Upper lobe of left lung (tissue), 6 donors: ENCODE measurements around the gene MAP4K2. TPM values are rescaled to one million over a fixed set of nuclear protein-coding genes. Genes with fewer than 3 reads are reported as not detected.
A peak's percentile ranks its signal among the peaks of the same experiment; 100 is the strongest.

Experiments
- ATAC-seq, 2 donors: fragments of 200-7000 bp; cut with Tn5 transposase; one replicate each; pipeline ENCODE4 v1.9.1; 2022; ENCODE audit warnings: mild to moderate bottlenecking in 2 of 2, moderate library complexity in 2 of 2; ENCODE audit not compliant: low FRiP score in 2 of 2
- DNase-seq, 2 donors: peaks; one replicate each; pipeline ENCODE4 v3.0.0-alpha.2; 2019 to 2020
- H3K27ac ChIP-seq, 4 donors: fragments of 200-600 bp; sonication (generic); one replicate each; pipeline ENCODE4 v1.5.1; 2016 to 2019
- H3K27me3 ChIP-seq, 4 donors: fragments of 200-600 bp; sonication (generic); one replicate each; pipeline ENCODE4 v1.5.1; 2017 to 2019
- H3K36me3 ChIP-seq, 4 donors: fragments of 200-600 bp; sonication (generic); one replicate each; pipeline ENCODE4 v1.5.1; 2016 to 2019
- H3K4me1 ChIP-seq, 4 donors: fragments of 200-600 bp; sonication (generic); one replicate each; pipeline ENCODE4 v1.5.1; 2018 to 2019
- H3K4me3 ChIP-seq, 4 donors: fragments of 200-600 bp; sonication (generic); one replicate each; pipeline ENCODE4 v1.5.1; 2017 to 2019; ENCODE audit warnings: mild to moderate bottlenecking in 2 of 4, moderate library complexity in 1 of 4
- H3K9me3 ChIP-seq, 4 donors: fragments of 200-600 bp; sonication (generic); one replicate each; pipeline ENCODE4 v1.5.1; 2018 to 2019
- EP300 ChIP-seq, 4 donors: sonication (generic); formaldehyde crosslinking; IDR thresholded peaks; one replicate each; pipeline ENCODE4 v1.5.1; 2017; ENCODE audit warnings: antibody characterized with exemption in 4 of 4, control low read depth in 2 of 4
- POLR2A ChIP-seq, 4 donors: fragments of 450-650 bp; IDR thresholded peaks; one replicate each; pipeline ENCODE4 v1.5.1; 2016 to 2017; ENCODE audit warnings: antibody characterized with exemption in 4 of 4, mild to moderate bottlenecking in 2 of 4
- POLR2AphosphoS5 ChIP-seq, 2 donors: sonication (generic); formaldehyde crosslinking; IDR thresholded peaks; one replicate each; pipeline ENCODE4 v1.5.1; 2017; ENCODE audit warnings: antibody characterized with exemption in 2 of 2
- WGBS, 2 donors: methylation state at CpG; one replicate each; pipeline ENCODE4 v1.1.5; 2017 to 2018; 5-methylcytosine and 5-hydroxymethylcytosine counted together
- total RNA-seq, 6 donors: library from RNA; depleted of rRNA in 4 of 6; stranded (reverse); fragments of >200 nt in 4 of 6; gene quantifications; one replicate each; pipeline versions ENCODE4 v1.1.0 to v1.2.1, GENCODE V29; 2016 to 2021
- TF ChIP-seq, protein P1 (sequence below), 6 experiments: fragments of 450-650 bp in 4 of 6; fragments of 200-600 bp in 2 of 6; sonication (generic) in 2 of 6; IDR thresholded peaks; one replicate each; pipeline ENCODE4 v1.5.1; 2016 to 2019; ENCODE audit warnings: antibody characterized with exemption in 6 of 6
- donor health status: DM: no; HTN: no; CAD: no; lungs with moderate emphysema.
- donor health status: DM: no; HTN: yes; CAD: no; lungs with severe emphysema.

Gene MAP4K2
- total RNA-seq, result 10 to 100 TPM; 19.0 to 84.7 (median 29.2) TPM

DNA sequence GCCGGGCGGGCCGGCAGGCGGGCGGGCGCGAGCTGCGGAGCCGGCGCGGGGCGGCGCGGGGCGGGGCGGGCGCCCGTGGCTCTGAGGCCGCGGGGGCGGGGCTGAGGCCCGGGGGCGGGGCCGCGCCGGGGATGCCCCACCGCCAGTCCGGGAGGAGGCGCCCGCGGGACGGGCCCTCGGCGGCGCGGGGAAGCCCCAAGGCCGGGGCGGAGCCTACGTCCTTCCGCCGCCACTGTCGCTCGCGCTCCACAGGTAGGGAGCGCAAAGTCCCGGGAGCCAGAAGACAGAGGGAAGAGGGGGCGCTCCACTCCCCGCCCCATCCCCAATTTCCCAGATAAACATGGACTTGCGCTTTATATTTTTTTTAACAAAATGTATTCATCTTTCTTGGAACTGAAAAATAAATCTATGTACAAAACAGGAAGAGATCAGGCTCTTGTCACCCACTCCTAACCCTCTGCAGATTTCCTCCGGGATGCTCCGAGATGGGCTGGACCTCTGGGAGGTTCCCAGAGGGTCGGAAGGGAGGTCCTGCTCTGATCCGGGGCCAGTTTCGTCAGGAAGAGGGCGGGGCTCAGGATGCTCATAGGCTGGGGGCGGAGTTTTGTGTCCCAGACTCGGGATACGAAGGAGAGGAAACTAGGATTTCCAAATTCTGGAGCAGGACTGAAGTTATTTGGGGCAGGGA lies at the start of gene MAP4K2:
MAP4K2 (minus strand) TSS at position 57 of the 688 bp plus-strand sequence. CDS start 65 bp downstream, outside the sequence.
- DNase-seq (peak; percentile 93 to 98), ATAC-seq (peak; percentile 88 to 96)
- TF ChIP-seq EP300 (IDR thresholded peaks at IDR 0.05) (no peak), POLR2AphosphoS5 (IDR thresholded peaks at IDR 0.05) (peak in 1 of 2 donors; percentile 29), POLR2A (IDR thresholded peaks at IDR 0.05) (peak in 1 of 4 donors; percentile 17)
- TF ChIP-seq, protein P1, sequence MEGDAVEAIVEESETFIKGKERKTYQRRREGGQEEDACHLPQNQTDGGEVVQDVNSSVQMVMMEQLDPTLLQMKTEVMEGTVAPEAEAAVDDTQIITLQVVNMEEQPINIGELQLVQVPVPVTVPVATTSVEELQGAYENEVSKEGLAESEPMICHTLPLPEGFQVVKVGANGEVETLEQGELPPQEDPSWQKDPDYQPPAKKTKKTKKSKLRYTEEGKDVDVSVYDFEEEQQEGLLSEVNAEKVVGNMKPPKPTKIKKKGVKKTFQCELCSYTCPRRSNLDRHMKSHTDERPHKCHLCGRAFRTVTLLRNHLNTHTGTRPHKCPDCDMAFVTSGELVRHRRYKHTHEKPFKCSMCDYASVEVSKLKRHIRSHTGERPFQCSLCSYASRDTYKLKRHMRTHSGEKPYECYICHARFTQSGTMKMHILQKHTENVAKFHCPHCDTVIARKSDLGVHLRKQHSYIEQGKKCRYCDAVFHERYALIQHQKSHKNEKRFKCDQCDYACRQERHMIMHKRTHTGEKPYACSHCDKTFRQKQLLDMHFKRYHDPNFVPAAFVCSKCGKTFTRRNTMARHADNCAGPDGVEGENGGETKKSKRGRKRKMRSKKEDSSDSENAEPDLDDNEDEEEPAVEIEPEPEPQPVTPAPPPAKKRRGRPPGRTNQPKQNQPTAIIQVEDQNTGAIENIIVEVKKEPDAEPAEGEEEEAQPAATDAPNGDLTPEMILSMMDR (IDR thresholded peaks at IDR 0.05), result peak in 3 of 6 experiments; percentile 10 to 15 (median 11)
- Histone ChIP-seq H3K9me3 (no peaks in the 10 kb centered on the region), H3K27me3 (no peaks in the 10 kb centered on the region), H3K4me1 (peaks cover 31 to 55% (median 42%) of the 10 kb centered on the region in 4 donors), H3K27ac (peak within 1 kb of the TSS; percentile 83 to 92 (median 88)), H3K4me3 (peak within 1 kb of the TSS; percentile 72 to 89 (median 77)), H3K36me3 (peaks cover 0 to 51% (median 9%) of the 10 kb centered on the region in 4 donors)
- 0 to 1% methylated on average over 26 to 28 of the region's 58 CpGs for WGBS, 2 donors

DNA sequence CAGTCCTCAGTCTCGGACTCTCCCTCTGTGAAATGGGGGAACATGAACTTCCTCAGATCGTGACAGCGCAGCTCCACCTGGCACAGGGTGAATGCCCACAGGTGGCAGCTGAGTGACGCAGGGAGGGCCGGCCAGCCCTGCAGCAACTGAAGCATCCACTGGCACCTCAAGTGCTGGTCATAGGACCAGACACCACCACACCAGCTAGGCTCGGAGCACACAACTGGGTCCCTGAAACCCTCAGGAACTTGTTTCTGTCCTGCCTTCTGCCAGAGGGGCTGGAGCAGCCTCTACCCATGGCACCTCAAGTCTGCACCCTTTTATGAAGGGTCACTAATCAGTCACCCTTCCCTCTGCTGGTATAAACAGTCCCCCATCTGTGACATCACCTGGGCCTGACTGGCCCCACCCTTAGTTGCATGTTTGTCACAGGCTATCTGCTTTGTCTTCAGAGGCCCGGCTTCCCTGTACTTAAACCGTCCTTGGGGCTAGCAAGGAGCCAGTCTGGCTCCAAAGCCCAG lies 48.9 kb upstream of the MAP4K2 start:
- ATAC-seq (no peak), DNase-seq (no peak)
- Histone ChIP-seq H3K9me3 (no peaks in the 10 kb centered on the region), H3K36me3 (peaks cover 0 to 27% (median 18%) of the 10 kb centered on the region in 4 donors), H3K4me3 (no peak overlapping the region), H3K4me1 (peaks cover 89 to 96% (median 93%) of the 10 kb centered on the region in 4 donors), H3K27ac (peak overlapping the region; percentile 82 to 95 (median 88)), H3K27me3 (no peaks in the 10 kb centered on the region)
- WGBS, 2 donors, result 79 to 85% methylated on average over 5 to 8 of the region's 8 CpGs
- TF ChIP-seq, protein P1 (IDR thresholded peaks at IDR 0.05), result no peak
- no peak for TF ChIP-seq EP300 (IDR thresholded peaks at IDR 0.05)
- no peak for TF ChIP-seq POLR2A (IDR thresholded peaks at IDR 0.05)
- TF ChIP-seq POLR2AphosphoS5 (IDR thresholded peaks at IDR 0.05), result no peak

DNA sequence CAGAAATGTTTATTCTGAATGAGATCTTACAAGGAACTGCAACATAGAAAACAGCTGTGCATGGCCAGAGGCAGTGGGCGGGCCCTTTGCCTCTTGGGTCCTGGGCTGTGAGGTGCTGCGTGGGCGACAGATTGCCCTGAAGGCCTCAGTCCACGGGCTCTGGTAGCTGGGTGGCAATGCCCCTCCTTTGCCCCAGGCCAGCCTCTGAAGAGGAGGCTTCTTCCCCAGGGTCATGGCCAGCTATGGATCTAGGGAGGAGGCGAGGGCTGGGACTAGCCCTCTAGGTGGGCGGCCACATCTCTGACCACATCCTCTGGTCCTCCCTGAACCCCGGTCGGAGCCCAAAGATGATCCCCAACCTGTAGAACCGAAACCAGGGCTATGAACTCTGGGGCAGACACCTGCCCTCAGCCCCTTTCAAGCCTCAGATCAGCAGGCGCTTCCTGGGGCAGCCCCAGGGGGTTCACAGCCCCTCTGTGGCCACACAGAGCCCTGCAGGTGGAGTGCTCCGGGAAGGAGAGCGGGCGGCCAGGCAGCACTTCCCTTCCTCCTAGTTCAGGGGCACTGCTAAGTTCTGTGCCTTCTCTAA lies 48.1 kb upstream of the MAP4K2 start:
- Histone ChIP-seq H3K4me3 (no peak overlapping the region), H3K27ac (peak overlapping the region; percentile 33 to 95 (median 87)), H3K9me3 (no peaks in the 10 kb centered on the region), H3K27me3 (no peaks in the 10 kb centered on the region), H3K36me3 (peaks cover 0 to 26% (median 15%) of the 10 kb centered on the region in 4 donors), H3K4me1 (peaks cover 80 to 91% (median 88%) of the 10 kb centered on the region in 4 donors)
- WGBS, 2 donors, result 52 to 68% methylated on average over 7 to 13 of the region's 13 CpGs
- no peak for TF ChIP-seq POLR2A (IDR thresholded peaks at IDR 0.05)
- TF ChIP-seq POLR2AphosphoS5 (IDR thresholded peaks at IDR 0.05), result peak; percentile 6 to 47
- TF ChIP-seq, protein P1 (IDR thresholded peaks at IDR 0.05), result peak in 2 of 6 experiments; percentile 12 to 22
- no peak for ATAC-seq
- no peak for DNase-seq

DNA sequence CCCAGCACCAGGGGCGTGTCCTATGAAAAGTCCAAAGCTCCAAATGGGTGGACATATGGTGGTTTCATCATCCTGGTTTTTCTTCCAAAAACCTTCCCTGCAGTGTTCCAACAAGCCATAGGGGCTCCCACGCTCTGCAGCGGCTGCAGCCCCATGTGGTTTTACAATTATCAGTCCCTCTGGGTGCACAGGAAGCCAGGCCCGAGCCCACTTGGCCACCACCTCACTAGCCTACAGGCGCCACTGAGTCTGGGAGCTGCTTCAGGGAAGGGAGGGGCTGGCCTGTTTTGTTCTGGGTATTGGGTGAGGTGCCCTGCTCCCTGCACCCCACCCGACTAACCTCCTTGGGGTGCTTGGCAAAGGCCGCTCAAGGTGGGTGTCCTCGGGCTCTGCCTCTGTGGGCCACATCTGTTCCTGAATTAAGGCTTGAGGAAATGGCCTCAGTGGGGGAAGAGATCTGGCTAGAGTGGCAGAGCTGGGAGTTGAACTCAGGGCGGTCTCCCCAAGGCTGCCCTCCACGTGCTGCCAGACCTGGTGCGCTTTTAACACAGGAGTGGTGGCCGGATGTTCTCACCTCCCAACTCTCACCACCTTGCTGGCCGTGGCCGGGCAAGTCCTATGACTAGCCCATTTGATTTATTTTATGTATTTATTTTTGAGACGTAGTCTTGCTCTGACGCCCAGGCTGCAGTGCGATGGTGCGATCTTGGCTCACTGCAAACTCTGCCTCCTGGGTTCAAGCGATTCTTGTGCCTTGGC lies 46.8 kb upstream of the MAP4K2 start:
- Histone ChIP-seq H3K27me3 (no peaks in the 10 kb centered on the region), H3K4me3 (no peak overlapping the region), H3K4me1 (peaks cover 73 to 86% (median 81%) of the 10 kb centered on the region in 4 donors), H3K36me3 (peaks cover 0 to 25% (median 15%) of the 10 kb centered on the region in 4 donors), H3K27ac (peak overlapping the region; percentile 21 to 95 (median 87)), H3K9me3 (no peaks in the 10 kb centered on the region)
- DNase-seq, result no peak
- 83 to 88% methylated on average over 16 to 19 of the region's 19 CpGs for WGBS, 2 donors
- ATAC-seq, result no peak
- no peak for TF ChIP-seq POLR2A (IDR thresholded peaks at IDR 0.05)
- no peak for TF ChIP-seq EP300 (IDR thresholded peaks at IDR 0.05)
- TF ChIP-seq, protein P1 (IDR thresholded peaks at IDR 0.05), result no peak
- TF ChIP-seq POLR2AphosphoS5 (IDR thresholded peaks at IDR 0.05), result no peak
